Body of pancreas (tissue), 4 donors: ENCODE measurements around the gene ZNF567. TPM values are rescaled to one million over a fixed set of nuclear protein-coding genes. Genes with fewer than 3 reads are reported as not detected.

Source experiments
- ATAC-seq: fragments of 150-250 bp; one replicate; pipeline ENCODE4 v1.9.1; 2016
- DNase-seq, 4 donors: peaks; one replicate each; pipeline ENCODE4 v3.0.0-alpha.2; 2019
- H3K27ac ChIP-seq, 4 donors: fragments of 200-600 bp; sonication (generic); 1 replicate in 3 of 4; 2 replicates in 1 of 4; pipeline versions ENCODE4 v1.5.1 to v1.6.1; 2016 to 2019; ENCODE audit warnings: mild to moderate bottlenecking in 1 of 4, mixed read lengths in 1 of 4, moderate library complexity in 1 of 4
- H3K27me3 ChIP-seq, 2 donors: fragments of 200-600 bp; sonication (generic); one replicate each; pipeline ENCODE4 v1.6.0; 2016; ENCODE audit warnings: mild to moderate bottlenecking in 1 of 2
- H3K36me3 ChIP-seq, 2 donors: fragments of 200-600 bp; sonication (generic); replicated peaks in 1 of 2; 2 replicates each; pipeline ENCODE4 v1.5.1; 2016; ENCODE audit warnings: low read depth in 2 of 2; ENCODE audit not compliant: insufficient read depth in 1 of 2
- H3K4me1 ChIP-seq: fragments of 200-600 bp; sonication (generic); one replicate; pipeline ENCODE4 v1.6.0; 2016
- H3K4me3 ChIP-seq, 2 donors: fragments of 200-600 bp; sonication (generic); 1 replicate in 1 of 2; 2 replicates in 1 of 2; pipeline ENCODE4 v1.5.1; 2016 to 2019
- H3K9me3 ChIP-seq, 3 donors: fragments of 200-600 bp; sonication (generic); 1 replicate in 2 of 3; 2 replicates in 1 of 3; pipeline ENCODE4 v1.5.1; 2016
- CTCF ChIP-seq, 7 experiments: fragments of 450-650 bp in 4 of 7; fragments of 200-600 bp in 3 of 7; sonication (generic) in 3 of 7; IDR thresholded peaks; one replicate each; pipeline ENCODE4 v1.5.1; 2016 to 2019; ENCODE audit warnings: antibody characterized with exemption in 7 of 7
- POLR2A ChIP-seq, 3 donors: fragments of 450-650 bp; IDR thresholded peaks; one replicate each; pipeline ENCODE4 v1.6.1; 2016; ENCODE audit warnings: antibody characterized with exemption in 3 of 3, mild to moderate bottlenecking in 2 of 3
- WGBS, 2 donors: methylation state at CpG; one replicate each; pipeline ENCODE4 v1.1.5; 2017; 5-methylcytosine and 5-hydroxymethylcytosine counted together
- intact Hi-C: fragments of 100-400 bp; cut with DNase I; formaldehyde crosslinking; loops from one replicate; pipeline ENCODE4 v1.15.1; 2023
- total RNA-seq, 2 donors: library from RNA; depleted of rRNA; stranded (reverse); fragments of >200 nt; gene quantifications; one replicate each; pipeline ENCODE4 v1.1.0, GENCODE V29; 2016

The ZNF567 gene
- 1 to 10 TPM; 3.3 to 9.3 TPM for total RNA-seq

GRCh38 chr19:36687214-36688056 lies at the start of gene ZNF567:
ZNF567 (plus strand) TSS chr19:36687612; CDS start chr19:36694868, 7,256 bp downstream.
- H3K9me3 ChIP-seq, result no peaks in the 10 kb centered on the region
- H3K4me3 ChIP-seq, result peak within 1 kb of the TSS; percentile 62 to 82
- intact Hi-C loops, result no loop called here
- ATAC-seq (peak; percentile 99), DNase-seq (peak; percentile 98 to 99 (median 99))
- 0% methylated on average over 33 to 69 of the region's 69 CpGs for WGBS, 2 donors
- H3K36me3 ChIP-seq, result peaks cover 0 to 9% of the 10 kb centered on the region in 2 donors
- peak within 1 kb of the TSS; percentile 61 to 84 (median 75) for H3K27ac ChIP-seq
- TF ChIP-seq CTCF (IDR thresholded peaks at IDR 0.05) (peak in 4 of 7 experiments; percentile 2 to 32 (median 16)), POLR2A (IDR thresholded peaks at IDR 0.05) (peak; percentile 15 to 86 (median 80))
- peaks cover 21% of the 10 kb centered on the region for H3K4me1 ChIP-seq
- H3K27me3 ChIP-seq, result no peaks in the 10 kb centered on the region

- Histone ChIP-seq H3K27me3 (no peaks in the 10 kb centered on the region), H3K4me3 (no peak overlapping the region), H3K36me3 (peaks cover 7 to 13% of the 10 kb centered on the region in 2 donors), H3K9me3 (peaks cover 0 to 80% (median 2%) of the 10 kb centered on the region in 3 donors), H3K4me1 (no peaks in the 10 kb centered on the region), H3K27ac (no peak overlapping the region)
- ATAC-seq (no peak), DNase-seq (no peak)
- WGBS, 2 donors, result 87 to 90% methylated on average over 5 of the region's 5 CpGs
- intact Hi-C loops, result no loop called here
- TF ChIP-seq POLR2A (IDR thresholded peaks at IDR 0.05) (no peak), CTCF (IDR thresholded peaks at IDR 0.05) (no peak)
These were observed 48.4 kb upstream of the ZNF567 start for GRCh38 chr19:36638862-36639510.

DNA sequence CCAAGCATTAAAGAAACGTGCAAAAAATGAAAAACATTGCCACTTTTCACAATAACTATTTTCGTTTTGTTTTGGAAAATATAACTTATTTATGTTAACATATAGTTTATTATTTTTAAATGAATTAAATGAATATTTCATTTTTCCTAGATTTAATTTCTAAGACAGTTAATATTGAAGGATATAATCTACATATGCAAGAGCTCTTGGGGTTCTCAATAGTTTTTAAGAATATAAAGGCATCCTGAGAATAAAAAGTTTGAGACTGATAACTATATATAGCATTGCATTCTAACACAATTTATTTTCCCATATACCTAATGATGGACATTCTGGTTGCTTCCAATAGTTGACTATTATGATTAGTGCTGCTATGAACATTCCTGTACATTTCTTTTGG lies 40.7 kb upstream of the ZNF567 start:
- no peak for DNase-seq
- no peak overlapping the region for H3K27ac ChIP-seq
- WGBS, 2 donors, result 83 to 95% methylated on average over 2 of the region's 2 CpGs
- ATAC-seq, result no peak
- intact Hi-C loops, result no loop called here
- TF ChIP-seq POLR2A (IDR thresholded peaks at IDR 0.05), result no peak
- no peak for TF ChIP-seq CTCF (IDR thresholded peaks at IDR 0.05)
- H3K36me3 ChIP-seq, result peaks cover 12 to 13% of the 10 kb centered on the region in 2 donors
- H3K27me3 ChIP-seq, result no peaks in the 10 kb centered on the region
- H3K9me3 ChIP-seq, result peaks cover 0 to 65% (median 0%) of the 10 kb centered on the region in 3 donors
- no peaks in the 10 kb centered on the region for H3K4me1 ChIP-seq
- H3K4me3 ChIP-seq, result no peak overlapping the region

GRCh38 chr19:36652958-36653357 lies 34.5 kb upstream of the ZNF567 start:
- DNase-seq (no peak), ATAC-seq (no peak)
- Histone ChIP-seq H3K27ac (no peak overlapping the region), H3K9me3 (peaks cover 0 to 37% (median 0%) of the 10 kb centered on the region in 3 donors), H3K36me3 (peaks cover 27 to 31% of the 10 kb centered on the region in 2 donors), H3K4me1 (no peaks in the 10 kb centered on the region), H3K27me3 (no peaks in the 10 kb centered on the region), H3K4me3 (no peak overlapping the region)
- intact Hi-C loops, result no loop called here
- no peak for TF ChIP-seq CTCF (IDR thresholded peaks at IDR 0.05)
- TF ChIP-seq POLR2A (IDR thresholded peaks at IDR 0.05), result no peak
- WGBS, 2 donors, result 91 to 95% methylated on average over 1 of the region's 1 CpG
